Breast epithelium (tissue), 4 donors: Measurements from ENCODE around the gene LEP. TPM values are rescaled to one million over a fixed set of nuclear protein-coding genes. Genes with fewer than 3 reads are reported as not detected.
"Not testable (repeated sequence)": the region's sequence is repeated elsewhere in the genome, so short reads cannot be mapped to it uniquely, and the experiment has no call there.

ENCODE experiments used
- DNase-seq, 2 donors: peaks; one replicate each; pipeline ENCODE4 v3.0.0-alpha.2; 2019; ENCODE audit warnings: low spot score in 2 of 2
- H3K27ac ChIP-seq, 2 donors: fragments of 200-600 bp; sonication (generic) in 1 of 2; one replicate each; pipeline ENCODE4 v1.5.1; 2016 to 2019; ENCODE audit warnings: mild to moderate bottlenecking in 1 of 2
- H3K27me3 ChIP-seq, 2 donors: fragments of 200-600 bp; sonication (generic) in 1 of 2; one replicate each; pipeline versions ENCODE4 v1.5.1 to v1.6.0; 2017 to 2019; ENCODE audit warnings: control low read depth in 1 of 2, mild to moderate bottlenecking in 1 of 2
- H3K36me3 ChIP-seq: fragments of 200-600 bp; one replicate; pipeline ENCODE4 v1.5.1; 2019
- H3K4me1 ChIP-seq, 2 donors: fragments of 200-600 bp; sonication (generic); one replicate each; pipeline ENCODE4 v1.5.1; 2016 to 2019; ENCODE audit warnings: control low read depth in 1 of 2
- H3K4me3 ChIP-seq, 3 donors: fragments of 200-600 bp; sonication (generic); 1 replicate in 2 of 3; 2 replicates in 1 of 3; pipeline ENCODE4 v1.5.1; 2016 to 2019; ENCODE audit warnings: mild to moderate bottlenecking in 3 of 3, moderate library complexity in 2 of 3
- H3K9me3 ChIP-seq, 2 donors: fragments of 200-600 bp; sonication (generic) in 1 of 2; one replicate each; pipeline ENCODE4 v1.5.1; 2016 to 2019; ENCODE audit warnings: control low read depth in 1 of 2
- CTCF ChIP-seq, 3 donors: fragments of 450-650 bp; IDR thresholded peaks; one replicate each; pipeline ENCODE4 v1.5.1; 2016 to 2017; ENCODE audit warnings: antibody characterized with exemption in 3 of 3, mild to moderate bottlenecking in 3 of 3, moderate library complexity in 3 of 3
- POLR2A ChIP-seq: fragments of 450-650 bp; IDR thresholded peaks from one replicate; pipeline ENCODE4 v1.6.1; 2016; ENCODE audit warnings: antibody characterized with exemption, mild to moderate bottlenecking, moderate library complexity
- POLR2AphosphoS5 ChIP-seq, 3 donors: sonication (generic); formaldehyde crosslinking; IDR thresholded peaks; one replicate each; pipeline ENCODE4 v1.6.1; 2017; ENCODE audit warnings: antibody characterized with exemption in 3 of 3
- intact Hi-C: fragments of 100-400 bp; cut with DNase I; formaldehyde crosslinking; loops from one replicate; pipeline ENCODE4 v1.15.1; 2023; ENCODE audit warnings: low total_unique reads
- total RNA-seq, 3 donors: library from RNA; depleted of rRNA; stranded (reverse); fragments of >200 nt; gene quantifications; one replicate each; pipeline ENCODE4 v1.1.0, GENCODE V29; 2016

Gene LEP
- total RNA-seq, 3 donors from 2014 or later: 41.6 to 498 (median 48.2) TPM

- Histone ChIP-seq H3K4me1 (no peaks in the 10 kb centered on the region), H3K4me3 (no peak overlapping the region), H3K27me3 (peaks cover 0 to 3% of the 10 kb centered on the region in 2 donors), H3K27ac (no peak overlapping the region), H3K9me3 (peaks cover 8 to 12% of the 10 kb centered on the region in 2 donors), H3K36me3 (no peaks in the 10 kb centered on the region)
- no peak for DNase-seq
- intact Hi-C loops: no loop called here
- TF ChIP-seq CTCF (IDR thresholded peaks at IDR 0.05): no peak
- TF ChIP-seq POLR2AphosphoS5 (IDR thresholded peaks at IDR 0.05): no peak
- TF ChIP-seq POLR2A: no peak
Observed at GRCh38 chr7:128234476-128235026, 6.5 kb upstream of the LEP start.

- Histone ChIP-seq H3K9me3 (peaks cover 10 to 19% of the 10 kb centered on the region in 2 donors), H3K27me3 (peaks cover 0 to 6% of the 10 kb centered on the region in 2 donors), H3K4me1 (no peaks in the 10 kb centered on the region), H3K36me3 (no peaks in the 10 kb centered on the region), H3K4me3 (no peak overlapping the region), H3K27ac (no peak overlapping the region)
- DNase-seq: no peak
- intact Hi-C loops: no loop called here
- TF ChIP-seq POLR2A (no peak), POLR2AphosphoS5 (IDR thresholded peaks at IDR 0.05) (no peak), CTCF (IDR thresholded peaks at IDR 0.05) (no peak)
Observed at GRCh38 chr7:128235471-128235870, 5.6 kb upstream of the LEP start.

- DNase-seq: no peak
- intact Hi-C loops: no loop called here
- no peak overlapping the region for H3K27ac ChIP-seq
- peaks cover 17 to 19% of the 10 kb centered on the region in 2 donors for H3K9me3 ChIP-seq
- TF ChIP-seq CTCF (IDR thresholded peaks at IDR 0.05) (no peak), POLR2AphosphoS5 (IDR thresholded peaks at IDR 0.05) (no peak), POLR2A (no peak)
- no peak overlapping the region for H3K4me3 ChIP-seq
- no peaks in the 10 kb centered on the region for H3K4me1 ChIP-seq
- no peaks in the 10 kb centered on the region for H3K36me3 ChIP-seq
- H3K27me3 ChIP-seq: peaks cover 5 to 22% of the 10 kb centered on the region in 2 donors
Observed at GRCh38 chr7:128236924-128237586, 4.0 kb upstream of the LEP start.

- H3K4me1 ChIP-seq, H3K4me3 ChIP-seq, H3K27ac ChIP-seq, intact Hi-C loops, DNase-seq, H3K36me3 ChIP-seq: not testable (repeated sequence)
- Histone ChIP-seq H3K9me3 (peaks cover 17 to 19% of the 10 kb centered on the region in 2 donors), H3K27me3 (peaks cover 5 to 23% of the 10 kb centered on the region in 2 donors)
Observed at GRCh38 chr7:128239146-128239545, 1.9 kb upstream of the LEP start.

- intact Hi-C loops: no loop called here
- Histone ChIP-seq H3K4me3 (no peak overlapping the region), H3K9me3 (peaks cover 17 to 19% of the 10 kb centered on the region in 2 donors), H3K4me1 (no peaks in the 10 kb centered on the region), H3K27ac (no peak overlapping the region), H3K27me3 (peaks cover 5 to 23% of the 10 kb centered on the region in 2 donors), H3K36me3 (no peaks in the 10 kb centered on the region)
- TF ChIP-seq CTCF (IDR thresholded peaks at IDR 0.05) (no peak), POLR2AphosphoS5 (IDR thresholded peaks at IDR 0.05) (no peak), POLR2A (no peak)
- no peak for DNase-seq
Observed at GRCh38 chr7:128242661-128243060, 1.6 kb downstream of the LEP start.
